HUES6 (cell line): Measurements from ENCODE around the gene ARHGAP8.

Experiments
- H3K27ac ChIP-seq: 2 replicates; pipeline ENCODE4 v1.7.0; 2013; ENCODE audit warnings: low read depth, mild to moderate bottlenecking, low read length, inconsistent platforms
- H3K27me3 ChIP-seq: 2 replicates; pipeline ENCODE4 v1.6.1; 2013; ENCODE audit warnings: low read length; ENCODE audit not compliant: control insufficient read depth, insufficient read depth
- H3K36me3 ChIP-seq: 2 replicates; pipeline ENCODE4 v1.6.1; 2013; ENCODE audit warnings: low read length; ENCODE audit not compliant: control insufficient read depth, insufficient read depth
- H3K4me1 ChIP-seq: 2 replicates; pipeline ENCODE4 v1.6.1; 2013; ENCODE audit warnings: low read length; ENCODE audit not compliant: control insufficient read depth, insufficient read depth
- H3K4me3 ChIP-seq: 2 replicates; pipeline ENCODE4 v1.5.1; 2013; ENCODE audit warnings: low read depth, low read length
- H3K9ac ChIP-seq: one replicate; pipeline ENCODE4 v1.6.1; 2013; ENCODE audit warnings: mild to moderate bottlenecking, low read length
- H3K9me3 ChIP-seq: 2 replicates; pipeline ENCODE4 v1.6.1; 2013; ENCODE audit warnings: low read depth, low read length; ENCODE audit not compliant: control insufficient read depth, insufficient read depth

Gene ARHGAP8

DNA sequence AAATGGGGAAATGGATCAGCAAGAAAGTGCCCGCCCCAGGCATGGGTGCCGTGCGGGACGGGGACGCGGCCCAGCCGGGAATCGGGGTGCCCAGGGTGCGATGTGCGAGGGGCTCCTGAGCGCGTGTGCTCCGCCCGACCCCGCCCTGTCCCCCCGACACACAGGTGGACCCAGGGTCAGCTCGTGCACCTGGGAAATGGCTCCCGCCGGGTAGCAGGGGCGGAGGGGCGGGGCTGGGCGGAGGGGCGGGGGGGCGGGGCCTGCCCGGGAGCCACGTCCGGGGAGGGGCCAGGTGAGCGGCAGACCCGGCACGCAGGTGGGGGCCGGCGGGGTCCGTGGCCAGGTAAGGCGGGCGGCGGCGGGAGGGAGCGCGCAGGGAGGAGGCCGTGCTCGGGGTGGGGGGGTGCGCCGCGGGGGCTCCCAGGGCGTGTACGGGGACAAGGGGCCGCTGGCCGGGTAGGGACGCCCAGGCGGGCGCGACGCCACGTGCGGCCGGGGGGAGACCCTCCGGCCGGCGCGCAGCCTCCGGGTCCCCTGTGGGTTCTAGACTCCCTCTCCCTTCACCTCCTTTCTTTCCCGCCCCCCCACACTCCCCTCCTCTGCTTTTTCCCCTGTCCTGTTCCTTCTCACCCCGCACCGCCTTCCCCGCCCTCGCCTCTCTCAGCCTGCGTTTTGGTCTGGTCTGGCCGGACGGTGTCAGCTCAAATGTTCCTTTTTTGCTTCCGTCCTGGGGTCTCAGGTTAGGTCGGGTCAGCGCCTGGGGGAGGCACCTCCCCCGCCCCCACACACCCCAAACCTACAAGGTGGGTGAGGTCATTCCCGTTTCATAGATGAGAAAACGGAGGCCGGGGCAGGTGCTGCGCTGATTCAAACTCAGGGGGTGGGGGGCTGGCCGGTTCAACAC, at the start of gene ARHGAP8:
ARHGAP8 (plus strand) TSS at position 291 of the 904 bp plus-strand sequence. CDS start 33,953 bp downstream, outside the sequence.
- Histone ChIP-seq H3K4me3 (peak within 1 kb of the TSS; percentile 70), H3K9me3 (no peaks in the 10 kb centered on the region), H3K36me3 (no peaks in the 10 kb centered on the region), H3K9ac (peak within 1 kb of the TSS; percentile 42), H3K27ac (no peak within 1 kb of the TSS), H3K4me1 (peaks cover 25% of the 10 kb centered on the region), H3K27me3 (peaks cover 15% of the 10 kb centered on the region; the same call in 1 of the 2 replicates)

DNA sequence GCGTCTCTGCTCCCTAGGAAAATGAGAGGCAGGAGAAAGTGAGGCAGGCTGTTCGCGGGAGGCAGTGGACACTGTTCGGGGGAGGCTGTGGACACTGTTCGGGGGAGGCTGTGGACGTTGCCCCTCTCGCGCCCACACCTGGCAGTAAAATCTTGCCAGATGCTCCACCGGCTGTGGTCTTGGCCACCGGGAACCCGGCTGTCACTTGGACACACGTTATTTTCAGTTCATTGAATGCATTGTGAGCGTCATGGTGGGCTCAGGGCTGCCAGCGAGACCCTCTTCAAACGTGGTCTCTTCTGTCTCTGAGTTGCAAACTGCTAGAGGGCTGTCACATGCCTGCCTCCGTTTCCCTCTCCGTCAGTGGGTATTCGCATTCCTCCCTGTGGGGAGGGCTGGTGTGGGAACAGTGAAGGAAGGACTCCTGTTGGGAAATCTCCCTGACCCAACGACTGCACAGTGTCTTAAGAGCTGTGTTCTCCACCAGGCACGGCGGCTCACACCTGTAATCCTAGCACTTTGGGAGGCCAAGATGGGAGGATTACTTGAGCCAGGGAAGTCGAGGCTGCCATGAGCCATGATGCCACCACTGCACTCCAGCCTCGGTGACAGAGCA, 49.0 kb upstream of the ARHGAP8 start:
- H3K9me3 ChIP-seq, result no peaks in the 10 kb centered on the region
- H3K4me3 ChIP-seq, result peak overlapping the region; percentile 71
- H3K9ac ChIP-seq, result peak overlapping the region; percentile 72
- peaks cover 37% of the 10 kb centered on the region for H3K4me1 ChIP-seq
- H3K36me3 ChIP-seq, result no peaks in the 10 kb centered on the region
- peaks cover 30% of the 10 kb centered on the region for H3K27me3 ChIP-seq
- no peak overlapping the region for H3K27ac ChIP-seq

DNA sequence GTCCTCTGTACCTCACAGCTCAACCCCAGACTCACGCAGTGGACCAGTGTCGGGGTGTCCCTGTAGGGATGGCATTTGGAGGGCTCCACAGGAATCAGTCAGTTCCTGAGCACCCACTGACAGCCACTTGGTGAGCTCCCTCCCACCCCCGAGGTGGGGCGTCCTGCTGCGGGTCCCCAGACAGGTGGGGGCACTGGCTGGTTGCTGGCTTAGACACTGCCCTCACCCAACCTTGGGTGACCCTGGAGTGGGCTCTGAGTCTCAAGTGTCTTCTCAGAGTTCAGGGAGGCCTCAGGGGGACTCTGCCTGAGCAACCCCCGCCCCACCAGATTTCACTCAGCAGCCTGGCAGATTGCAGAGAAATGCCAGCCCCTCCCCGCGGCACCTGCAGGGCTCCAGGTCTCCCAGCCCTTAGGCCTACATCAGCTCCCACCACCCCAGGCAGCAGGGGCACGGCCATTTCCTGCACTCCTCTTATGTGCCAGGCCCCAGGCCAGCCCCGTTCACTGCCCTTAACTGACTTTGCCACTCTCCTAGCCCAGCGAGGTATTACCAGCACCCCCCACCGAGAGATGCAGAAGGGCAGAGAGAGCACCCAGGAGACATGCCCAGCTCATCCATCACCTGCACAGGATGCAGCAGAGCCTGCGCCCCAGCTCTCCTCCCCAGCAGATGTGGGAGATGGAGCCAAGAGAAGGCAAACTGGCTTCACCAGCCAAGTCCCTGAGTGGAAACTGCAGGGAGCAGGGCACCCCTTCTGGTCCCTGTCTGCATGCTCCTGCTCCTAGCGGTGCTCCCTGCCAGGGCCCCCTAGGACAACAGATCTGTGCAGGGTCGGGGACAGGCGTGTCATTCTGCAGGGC, 48.0 kb upstream of the ARHGAP8 start:
- Histone ChIP-seq H3K4me3 (no peak overlapping the region), H3K27me3 (peaks cover 30% of the 10 kb centered on the region), H3K9me3 (no peaks in the 10 kb centered on the region), H3K36me3 (no peaks in the 10 kb centered on the region), H3K27ac (no peak overlapping the region), H3K9ac (no peak overlapping the region), H3K4me1 (peaks cover 26% of the 10 kb centered on the region)

DNA sequence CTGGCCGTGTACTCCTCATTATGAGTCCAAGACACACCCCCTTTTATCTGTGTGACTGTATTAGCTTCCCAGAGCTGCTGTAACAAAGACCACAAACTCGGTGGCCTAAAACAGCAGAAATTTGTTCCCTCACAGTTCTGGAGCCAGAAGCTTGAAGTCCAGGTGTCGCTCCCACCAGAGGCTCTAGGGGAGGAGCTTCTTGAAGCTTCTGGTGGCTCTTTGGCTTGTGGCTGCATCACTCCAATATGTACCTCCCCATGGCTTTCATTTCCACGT, 47.4 kb upstream of the ARHGAP8 start:
- Histone ChIP-seq H3K9ac (no peak overlapping the region), H3K27me3 (peaks cover 30% of the 10 kb centered on the region), H3K4me3 (no peak overlapping the region), H3K36me3 (no peaks in the 10 kb centered on the region), H3K9me3 (no peaks in the 10 kb centered on the region), H3K27ac (no peak overlapping the region), H3K4me1 (peaks cover 24% of the 10 kb centered on the region)

DNA sequence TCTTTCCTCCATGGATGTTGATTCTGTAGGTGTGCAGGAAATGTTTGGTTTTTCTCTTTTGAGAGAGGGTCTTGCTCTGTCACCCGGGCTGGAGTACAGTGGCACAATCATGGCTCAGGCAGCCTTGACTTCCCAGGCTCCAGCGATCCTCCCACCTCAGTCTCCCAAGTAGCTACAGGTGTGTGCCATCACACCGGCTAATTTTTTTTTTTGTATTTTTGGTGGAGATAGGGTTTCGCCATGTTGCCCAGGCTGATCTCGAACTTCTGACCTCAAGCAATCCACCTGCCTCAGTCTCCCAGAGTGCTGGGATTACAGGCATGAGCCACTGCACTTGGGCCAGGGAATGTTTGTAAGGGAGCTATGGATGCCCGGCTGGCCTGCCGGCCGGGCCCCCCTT, 45.9 kb upstream of the ARHGAP8 start:
- no peaks in the 10 kb centered on the region for H3K9me3 ChIP-seq
- H3K27ac ChIP-seq, result no peak overlapping the region
- no peaks in the 10 kb centered on the region for H3K36me3 ChIP-seq
- no peak overlapping the region for H3K4me3 ChIP-seq
- H3K27me3 ChIP-seq, result peaks cover 20% of the 10 kb centered on the region
- no peak overlapping the region for H3K9ac ChIP-seq
- peaks cover 25% of the 10 kb centered on the region for H3K4me1 ChIP-seq

DNA sequence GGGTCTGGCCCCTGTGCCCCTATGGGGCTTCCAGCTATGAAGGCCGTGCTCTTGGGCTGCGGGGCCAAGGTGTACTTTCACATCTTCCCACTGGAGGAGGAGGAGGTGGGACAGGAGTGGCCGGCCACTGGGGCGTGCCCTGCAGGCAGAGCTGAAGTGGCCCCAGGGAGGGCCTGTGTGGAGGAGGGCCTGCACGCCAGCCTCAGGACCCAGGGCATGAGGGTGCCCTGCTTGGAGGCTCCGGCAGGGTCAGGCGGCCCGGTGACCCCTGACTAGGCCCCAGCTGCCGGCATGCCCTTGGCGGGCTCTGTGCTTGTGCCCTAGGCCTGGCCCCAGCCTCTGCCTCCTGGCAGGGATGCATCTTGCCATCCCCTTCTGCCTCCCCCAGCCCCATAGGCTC, 45.2 kb upstream of the ARHGAP8 start:
- no peaks in the 10 kb centered on the region for H3K9me3 ChIP-seq
- no peak overlapping the region for H3K9ac ChIP-seq
- peaks cover 17% of the 10 kb centered on the region for H3K27me3 ChIP-seq
- H3K4me1 ChIP-seq, result peaks cover 22% of the 10 kb centered on the region
- H3K27ac ChIP-seq, result no peak overlapping the region
- no peaks in the 10 kb centered on the region for H3K36me3 ChIP-seq
- no peak overlapping the region for H3K4me3 ChIP-seq

DNA sequence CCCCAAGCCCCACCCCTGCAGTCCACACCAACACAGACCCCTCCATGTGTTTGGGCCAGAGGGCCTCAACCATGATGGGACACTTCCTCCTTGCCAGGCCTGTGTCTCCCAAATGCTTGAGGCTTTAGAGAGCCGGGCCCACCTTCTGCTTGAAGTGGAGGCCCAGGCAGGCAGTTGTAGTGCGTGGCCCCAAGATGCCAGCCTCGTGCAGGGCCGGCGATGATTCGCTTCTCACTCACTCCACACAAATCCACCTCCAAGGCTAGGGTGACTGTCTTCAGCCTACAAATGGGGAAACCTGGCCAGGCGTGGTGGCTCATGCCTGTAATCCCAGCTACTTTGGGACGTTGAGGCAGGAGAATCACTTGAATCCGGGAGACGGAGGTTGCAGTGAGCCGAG, 44.6 kb upstream of the ARHGAP8 start:
- no peak overlapping the region for H3K27ac ChIP-seq
- H3K4me1 ChIP-seq, result peaks cover 21% of the 10 kb centered on the region
- H3K9me3 ChIP-seq, result no peaks in the 10 kb centered on the region
- no peak overlapping the region for H3K9ac ChIP-seq
- peaks cover 13% of the 10 kb centered on the region for H3K27me3 ChIP-seq
- H3K36me3 ChIP-seq, result no peaks in the 10 kb centered on the region
- no peak overlapping the region for H3K4me3 ChIP-seq

DNA sequence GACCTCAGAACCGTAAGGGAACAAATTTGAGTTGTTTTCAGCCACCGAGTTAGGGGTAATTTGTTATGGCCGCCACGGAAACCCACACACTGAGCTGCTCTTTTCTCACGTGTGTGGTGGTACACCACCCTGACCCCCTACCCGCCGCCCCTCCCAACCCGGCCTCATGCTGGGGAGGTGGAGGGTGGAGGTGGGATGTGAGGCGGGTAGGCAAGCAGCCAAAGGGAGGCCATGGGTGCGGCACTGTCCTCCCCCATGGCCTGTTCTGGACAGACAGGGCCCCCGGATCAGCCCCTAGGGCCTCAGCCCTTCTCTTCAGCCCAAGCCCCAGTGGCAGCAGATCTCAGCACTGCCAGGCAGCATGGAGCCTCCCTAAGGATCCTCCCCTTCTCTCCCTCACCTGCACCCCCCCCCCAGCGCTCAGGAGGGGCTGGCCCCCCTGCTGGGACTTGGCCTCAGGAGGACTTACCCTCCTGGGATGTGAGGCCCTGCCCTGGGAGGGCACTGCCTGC, 42.4 kb upstream of the ARHGAP8 start:
- Histone ChIP-seq H3K4me1 (peaks cover 13% of the 10 kb centered on the region; the same call in 1 of the 2 replicates), H3K9me3 (no peaks in the 10 kb centered on the region), H3K4me3 (no peak overlapping the region), H3K27ac (no peak overlapping the region), H3K27me3 (no peaks in the 10 kb centered on the region), H3K36me3 (no peaks in the 10 kb centered on the region), H3K9ac (no peak overlapping the region)

DNA sequence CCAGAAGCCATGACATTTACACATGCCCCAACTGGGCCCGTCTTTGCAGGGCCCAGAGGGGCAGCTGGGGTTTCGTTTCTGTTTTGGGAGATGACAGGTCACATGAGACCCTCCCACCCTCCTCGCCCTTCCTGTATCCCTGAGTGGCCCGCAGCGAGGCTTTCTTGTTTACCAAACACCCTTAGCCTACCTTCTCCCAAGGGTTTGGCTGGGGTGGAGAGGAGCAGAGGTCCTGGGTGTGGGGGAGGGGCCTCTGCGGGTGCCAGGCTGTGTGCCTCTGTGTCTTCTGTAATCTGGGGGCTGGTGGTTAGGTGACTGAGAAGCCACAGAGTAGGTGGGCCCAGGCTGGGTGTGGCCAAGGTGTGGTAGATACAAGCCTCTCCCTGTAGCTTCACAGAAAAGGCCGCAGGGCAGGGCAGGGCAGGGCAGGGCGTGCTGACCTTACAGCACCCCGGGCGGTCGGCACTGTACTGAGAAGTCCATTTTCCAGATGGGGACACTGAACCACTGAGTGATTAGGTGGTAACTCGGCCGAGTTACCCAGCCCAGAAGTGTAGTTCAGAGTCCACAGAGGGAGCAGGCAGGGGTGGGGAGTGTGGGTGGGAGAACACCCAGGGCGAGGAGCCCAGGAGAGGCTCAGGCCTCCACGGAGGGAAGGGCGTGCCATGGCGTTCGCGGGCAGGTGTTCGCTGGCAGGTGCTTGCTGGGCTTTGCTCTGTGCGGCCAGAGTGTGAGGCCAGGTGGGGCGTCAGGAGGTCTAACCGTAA, 41.7 kb upstream of the ARHGAP8 start:
- Histone ChIP-seq H3K36me3 (no peaks in the 10 kb centered on the region), H3K9me3 (no peaks in the 10 kb centered on the region), H3K4me3 (no peak overlapping the region), H3K27me3 (no peaks in the 10 kb centered on the region), H3K27ac (no peak overlapping the region), H3K9ac (no peak overlapping the region), H3K4me1 (peaks cover 12% of the 10 kb centered on the region; the same call in 1 of the 2 replicates)

DNA sequence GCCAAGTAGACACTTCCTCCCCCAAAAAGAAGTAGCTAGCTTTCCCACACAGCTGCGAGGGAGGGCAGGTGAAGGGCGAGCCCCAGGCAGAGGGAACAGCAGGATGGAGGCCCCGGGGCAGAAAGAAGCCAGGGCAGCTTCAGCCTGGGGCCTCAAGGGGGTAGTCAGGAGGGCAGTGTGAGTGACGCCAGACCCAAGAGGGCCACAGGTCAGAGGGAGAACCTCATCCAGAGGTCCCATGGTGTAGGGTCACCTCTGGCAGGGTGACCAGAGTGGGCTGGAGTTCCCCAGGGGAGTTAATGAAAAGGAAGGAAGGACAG, 41.2 kb upstream of the ARHGAP8 start:
- H3K4me3 ChIP-seq, result no peak overlapping the region
- H3K36me3 ChIP-seq, result no peaks in the 10 kb centered on the region; the same call in 1 of the 2 replicates
- H3K27me3 ChIP-seq, result no peaks in the 10 kb centered on the region
- H3K27ac ChIP-seq, result no peak overlapping the region
- no peak overlapping the region for H3K9ac ChIP-seq
- H3K9me3 ChIP-seq, result no peaks in the 10 kb centered on the region
- peaks cover 7% of the 10 kb centered on the region; the same call in 1 of the 2 replicates for H3K4me1 ChIP-seq
